WTC11 (cell line): ENCODE measurements around the gene IP6K3.

Experiments used
- RELA ChIP-seq: sonication (generic); formaldehyde crosslinking; IDR thresholded peaks from 2 replicates; pipeline ENCODE4 v1.8.1; 2022; ENCODE audit warnings: missing genetic modification reagents, mild to moderate bottlenecking, borderline replicate concordance
- TEAD4 ChIP-seq: sonication (generic); formaldehyde crosslinking; IDR thresholded peaks from 2 replicates; pipeline ENCODE4 v1.8.0; 2022; ENCODE audit warnings: mild to moderate bottlenecking, missing genetic modification reagents
- TF ChIP-seq, protein P1 (sequence below): fragments of 200-600 bp; IDR thresholded peaks from 2 replicates; pipeline ENCODE4 v1.8.0; 2022; ENCODE audit warnings: antibody characterized with exemption
- TF ChIP-seq, protein P2 (sequence below): fragments of 250-450 bp; sonication (Bioruptor Pico); IDR thresholded peaks from 2 replicates; pipeline ENCODE4 v2.1.2; 2022; ENCODE audit warnings: mild to moderate bottlenecking, moderate library complexity
- TF ChIP-seq, protein P3 (sequence below): sonication (generic); formaldehyde crosslinking; IDR thresholded peaks from 2 replicates; pipeline ENCODE4 v1.8.1; 2022; ENCODE audit warnings: low read depth, missing genetic modification reagents, borderline replicate concordance
- TF ChIP-seq, protein P4 (sequence below): fragments of 250-450 bp; sonication (Bioruptor Pico); IDR thresholded peaks from 2 replicates; pipeline ENCODE4 v1.9.0; 2021; ENCODE audit warnings: mild to moderate bottlenecking

DNA sequence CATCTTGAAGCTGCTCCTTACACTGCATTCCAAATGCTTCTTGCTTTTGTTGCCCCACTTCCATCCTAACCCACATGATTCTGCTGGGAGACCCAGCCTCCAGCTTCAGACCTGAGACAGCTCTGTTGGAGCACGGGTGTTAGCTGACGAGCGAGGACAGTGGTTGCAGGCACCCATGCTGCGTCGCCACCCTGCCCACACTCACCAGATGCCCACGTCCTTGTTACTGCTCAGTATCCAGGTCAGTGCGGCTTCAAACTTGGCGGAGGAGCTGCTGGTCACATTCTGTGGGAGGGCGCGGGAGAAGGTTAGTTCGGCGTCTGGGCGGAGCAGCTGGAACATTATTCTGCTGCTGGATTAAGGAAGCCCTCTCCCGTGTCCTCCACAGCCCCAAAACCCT is 33.2 kb upstream of the IP6K3 start:
- TF ChIP-seq, protein P1, sequence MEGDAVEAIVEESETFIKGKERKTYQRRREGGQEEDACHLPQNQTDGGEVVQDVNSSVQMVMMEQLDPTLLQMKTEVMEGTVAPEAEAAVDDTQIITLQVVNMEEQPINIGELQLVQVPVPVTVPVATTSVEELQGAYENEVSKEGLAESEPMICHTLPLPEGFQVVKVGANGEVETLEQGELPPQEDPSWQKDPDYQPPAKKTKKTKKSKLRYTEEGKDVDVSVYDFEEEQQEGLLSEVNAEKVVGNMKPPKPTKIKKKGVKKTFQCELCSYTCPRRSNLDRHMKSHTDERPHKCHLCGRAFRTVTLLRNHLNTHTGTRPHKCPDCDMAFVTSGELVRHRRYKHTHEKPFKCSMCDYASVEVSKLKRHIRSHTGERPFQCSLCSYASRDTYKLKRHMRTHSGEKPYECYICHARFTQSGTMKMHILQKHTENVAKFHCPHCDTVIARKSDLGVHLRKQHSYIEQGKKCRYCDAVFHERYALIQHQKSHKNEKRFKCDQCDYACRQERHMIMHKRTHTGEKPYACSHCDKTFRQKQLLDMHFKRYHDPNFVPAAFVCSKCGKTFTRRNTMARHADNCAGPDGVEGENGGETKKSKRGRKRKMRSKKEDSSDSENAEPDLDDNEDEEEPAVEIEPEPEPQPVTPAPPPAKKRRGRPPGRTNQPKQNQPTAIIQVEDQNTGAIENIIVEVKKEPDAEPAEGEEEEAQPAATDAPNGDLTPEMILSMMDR, result no peak
- TF ChIP-seq, protein P2, sequence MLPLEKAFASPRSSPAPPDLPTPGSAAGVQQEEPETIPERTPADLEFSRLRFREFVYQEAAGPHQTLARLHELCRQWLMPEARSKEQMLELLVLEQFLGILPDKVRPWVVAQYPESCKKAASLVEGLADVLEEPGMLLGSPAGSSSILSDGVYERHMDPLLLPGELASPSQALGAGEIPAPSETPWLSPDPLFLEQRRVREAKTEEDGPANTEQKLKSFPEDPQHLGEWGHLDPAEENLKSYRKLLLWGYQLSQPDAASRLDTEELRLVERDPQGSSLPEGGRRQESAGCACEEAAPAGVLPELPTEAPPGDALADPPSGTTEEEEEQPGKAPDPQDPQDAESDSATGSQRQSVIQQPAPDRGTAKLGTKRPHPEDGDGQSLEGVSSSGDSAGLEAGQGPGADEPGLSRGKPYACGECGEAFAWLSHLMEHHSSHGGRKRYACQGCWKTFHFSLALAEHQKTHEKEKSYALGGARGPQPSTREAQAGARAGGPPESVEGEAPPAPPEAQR (CRISPR knock-in tag), result no peak
- TF ChIP-seq RELA (CRISPR knock-in tag) (no peak), TEAD4 (CRISPR knock-in tag) (no peak)
- TF ChIP-seq, protein P3, sequence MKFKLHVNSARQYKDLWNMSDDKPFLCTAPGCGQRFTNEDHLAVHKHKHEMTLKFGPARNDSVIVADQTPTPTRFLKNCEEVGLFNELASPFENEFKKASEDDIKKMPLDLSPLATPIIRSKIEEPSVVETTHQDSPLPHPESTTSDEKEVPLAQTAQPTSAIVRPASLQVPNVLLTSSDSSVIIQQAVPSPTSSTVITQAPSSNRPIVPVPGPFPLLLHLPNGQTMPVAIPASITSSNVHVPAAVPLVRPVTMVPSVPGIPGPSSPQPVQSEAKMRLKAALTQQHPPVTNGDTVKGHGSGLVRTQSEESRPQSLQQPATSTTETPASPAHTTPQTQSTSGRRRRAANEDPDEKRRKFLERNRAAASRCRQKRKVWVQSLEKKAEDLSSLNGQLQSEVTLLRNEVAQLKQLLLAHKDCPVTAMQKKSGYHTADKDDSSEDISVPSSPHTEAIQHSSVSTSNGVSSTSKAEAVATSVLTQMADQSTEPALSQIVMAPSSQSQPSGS (CRISPR knock-in tag), result no peak
- TF ChIP-seq, protein P4, sequence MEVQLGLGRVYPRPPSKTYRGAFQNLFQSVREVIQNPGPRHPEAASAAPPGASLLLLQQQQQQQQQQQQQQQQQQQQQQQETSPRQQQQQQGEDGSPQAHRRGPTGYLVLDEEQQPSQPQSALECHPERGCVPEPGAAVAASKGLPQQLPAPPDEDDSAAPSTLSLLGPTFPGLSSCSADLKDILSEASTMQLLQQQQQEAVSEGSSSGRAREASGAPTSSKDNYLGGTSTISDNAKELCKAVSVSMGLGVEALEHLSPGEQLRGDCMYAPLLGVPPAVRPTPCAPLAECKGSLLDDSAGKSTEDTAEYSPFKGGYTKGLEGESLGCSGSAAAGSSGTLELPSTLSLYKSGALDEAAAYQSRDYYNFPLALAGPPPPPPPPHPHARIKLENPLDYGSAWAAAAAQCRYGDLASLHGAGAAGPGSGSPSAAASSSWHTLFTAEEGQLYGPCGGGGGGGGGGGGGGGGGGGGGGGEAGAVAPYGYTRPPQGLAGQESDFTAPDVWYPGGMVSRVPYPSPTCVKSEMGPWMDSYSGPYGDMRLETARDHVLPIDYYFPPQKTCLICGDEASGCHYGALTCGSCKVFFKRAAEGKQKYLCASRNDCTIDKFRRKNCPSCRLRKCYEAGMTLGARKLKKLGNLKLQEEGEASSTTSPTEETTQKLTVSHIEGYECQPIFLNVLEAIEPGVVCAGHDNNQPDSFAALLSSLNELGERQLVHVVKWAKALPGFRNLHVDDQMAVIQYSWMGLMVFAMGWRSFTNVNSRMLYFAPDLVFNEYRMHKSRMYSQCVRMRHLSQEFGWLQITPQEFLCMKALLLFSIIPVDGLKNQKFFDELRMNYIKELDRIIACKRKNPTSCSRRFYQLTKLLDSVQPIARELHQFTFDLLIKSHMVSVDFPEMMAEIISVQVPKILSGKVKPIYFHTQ (CRISPR knock-in tag), result no peak
